Measurements from ENCODE around the gene OSBPL3.
"Not testable (repeated sequence)": the region's sequence is repeated elsewhere in the genome, so short reads cannot be mapped to it uniquely, and the experiment has no call there.

OSBPL3 gene

DNA sequence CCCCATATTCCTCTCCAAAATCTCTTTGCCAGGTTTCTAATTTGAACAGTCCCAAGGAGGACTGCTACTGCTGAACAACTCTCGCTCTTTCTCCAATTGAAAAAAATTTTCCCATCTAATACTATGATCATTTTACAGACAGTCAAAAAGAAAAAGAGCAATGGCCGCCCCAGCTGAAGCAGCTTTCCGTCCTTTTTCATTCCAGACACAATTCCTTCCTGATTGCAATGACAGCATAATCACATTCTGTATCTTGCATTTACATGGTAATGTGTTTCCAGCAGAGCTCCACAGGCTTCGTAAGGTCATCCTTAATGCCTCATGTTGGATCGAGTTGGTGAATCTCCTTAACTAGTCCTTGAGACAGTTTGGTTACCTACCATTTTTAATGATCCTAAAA, 177.7 kb downstream of the OSBPL3 start:
- Histone ChIP-seq H3K9me3 (ENCODE audit: control insufficient read depth, low read length) (no peaks in the 10 kb centered on the region), H3K36me3 (ENCODE audit: control insufficient read depth, insufficient read depth, low read length) (no peaks in the 10 kb centered on the region), H3K4me3 (ENCODE audit: low read length) (no peak overlapping the region), H3K27me3 (ENCODE audit: control insufficient read depth, insufficient read depth, low read length) (no peaks in the 10 kb centered on the region), H3K4me1 (ENCODE audit: control insufficient read depth, insufficient read depth, low read length) (no peaks in the 10 kb centered on the region), H3K9ac (ENCODE audit: low read length) (no peak overlapping the region)

GRCh38 chr7:24801883-24802282, 178.1 kb downstream of the OSBPL3 start:
- H3K36me3 ChIP-seq (ENCODE audit: control insufficient read depth, insufficient read depth, low read length) = no peaks in the 10 kb centered on the region
- H3K4me3 ChIP-seq (ENCODE audit: low read length) = no peak overlapping the region
- H3K4me1 ChIP-seq (ENCODE audit: control insufficient read depth, insufficient read depth, low read length) = no peaks in the 10 kb centered on the region
- H3K9ac ChIP-seq (ENCODE audit: low read length) = no peak overlapping the region
- no peaks in the 10 kb centered on the region for H3K27me3 ChIP-seq (ENCODE audit: control insufficient read depth, insufficient read depth, low read length)
- H3K9me3 ChIP-seq (ENCODE audit: control insufficient read depth, low read length) = no peaks in the 10 kb centered on the region

- no peaks in the 10 kb centered on the region for H3K36me3 ChIP-seq (ENCODE audit: control insufficient read depth, insufficient read depth, low read length)
Measured at GRCh38 chr7:24800667-24801066, 179.3 kb downstream of the OSBPL3 start.

DNA sequence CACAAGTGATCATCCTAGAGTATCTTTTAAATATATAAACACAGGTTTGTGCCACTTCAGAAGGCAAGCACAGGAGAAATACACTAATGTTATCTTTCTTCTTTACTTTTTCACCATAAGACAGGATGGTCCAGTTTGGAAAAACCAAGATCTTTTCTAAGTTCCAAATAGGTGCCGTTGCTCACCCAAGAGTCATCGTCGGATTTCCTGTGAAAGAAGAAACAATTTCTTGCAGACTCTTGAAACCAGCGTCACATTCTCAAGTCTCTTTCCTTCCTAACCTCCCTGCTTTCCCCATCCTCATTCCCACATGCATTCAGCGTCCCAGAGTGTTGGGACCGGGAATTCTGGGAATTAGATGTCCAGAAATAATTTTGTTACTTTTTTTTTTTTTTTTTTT, 179.9 kb downstream of the OSBPL3 start:
- no peaks in the 10 kb centered on the region for H3K36me3 ChIP-seq (ENCODE audit: control insufficient read depth, insufficient read depth, low read length)
- no peaks in the 10 kb centered on the region for H3K9me3 ChIP-seq (ENCODE audit: control insufficient read depth, low read length)
- no peaks in the 10 kb centered on the region for H3K27me3 ChIP-seq (ENCODE audit: control insufficient read depth, insufficient read depth, low read length)
- no peaks in the 10 kb centered on the region for H3K4me1 ChIP-seq (ENCODE audit: control insufficient read depth, insufficient read depth, low read length)
- H3K4me3 ChIP-seq (ENCODE audit: low read length) = no peak overlapping the region
- H3K9ac ChIP-seq (ENCODE audit: low read length) = no peak overlapping the region

More at GRCh38 chr7:24800667-24801066, 179.3 kb downstream of the OSBPL3 start:
- H3K9me3 ChIP-seq (ENCODE audit: control insufficient read depth, low read length) = no peaks in the 10 kb centered on the region
- H3K9ac ChIP-seq (ENCODE audit: low read length) = no peak overlapping the region
- no peak overlapping the region for H3K4me3 ChIP-seq (ENCODE audit: low read length)
- H3K4me1 ChIP-seq (ENCODE audit: control insufficient read depth, insufficient read depth, low read length) = no peaks in the 10 kb centered on the region
- no peaks in the 10 kb centered on the region for H3K27me3 ChIP-seq (ENCODE audit: control insufficient read depth, insufficient read depth, low read length)

DNA sequence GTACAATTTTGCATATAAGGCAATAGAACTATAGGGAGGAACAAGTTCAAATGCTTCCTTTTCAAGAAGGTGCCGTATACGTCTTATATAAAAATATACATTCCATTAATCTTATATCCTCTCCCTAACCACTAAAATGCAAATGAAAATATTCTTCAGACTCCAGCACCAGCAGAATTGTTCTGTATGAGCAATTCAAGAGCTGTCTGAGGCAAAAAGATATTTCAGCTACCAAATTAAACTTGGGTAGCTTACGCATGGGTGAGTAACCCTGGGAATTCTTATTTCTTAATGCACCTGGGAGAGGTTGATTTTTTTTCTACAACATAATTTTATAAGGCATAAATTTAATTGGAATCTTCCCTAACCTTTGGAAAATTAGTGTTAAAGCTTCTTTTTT, 180.5 kb downstream of the OSBPL3 start:
- H3K9ac ChIP-seq (ENCODE audit: low read length) = no peak overlapping the region
- no peaks in the 10 kb centered on the region for H3K4me1 ChIP-seq (ENCODE audit: control insufficient read depth, insufficient read depth, low read length)
- no peaks in the 10 kb centered on the region for H3K27me3 ChIP-seq (ENCODE audit: control insufficient read depth, insufficient read depth, low read length)
- H3K36me3 ChIP-seq (ENCODE audit: control insufficient read depth, insufficient read depth, low read length) = no peaks in the 10 kb centered on the region
- H3K9me3 ChIP-seq (ENCODE audit: control insufficient read depth, low read length) = no peaks in the 10 kb centered on the region
- H3K4me3 ChIP-seq (ENCODE audit: low read length) = no peak overlapping the region

DNA sequence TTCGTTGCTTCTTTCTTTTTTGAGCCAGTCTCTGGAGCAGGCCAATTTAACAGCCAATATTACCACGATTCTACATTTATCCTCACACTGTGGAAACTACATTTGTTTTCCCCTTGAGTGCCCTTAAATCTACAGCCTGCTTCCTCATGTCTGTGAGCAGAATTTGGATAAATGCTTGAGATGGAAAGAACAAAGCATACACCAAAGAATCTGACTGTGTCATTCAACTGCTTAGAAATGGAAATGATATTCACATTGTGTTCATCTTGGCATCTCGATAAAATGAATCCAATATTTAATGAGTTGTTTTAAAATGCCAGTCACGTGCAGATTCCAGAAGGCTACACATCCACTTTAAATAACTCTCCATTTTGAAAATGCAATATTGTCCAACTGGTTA, 181.7 kb downstream of the OSBPL3 start:
- Histone ChIP-seq H3K27me3 (ENCODE audit: control insufficient read depth, insufficient read depth, low read length) (no peaks in the 10 kb centered on the region), H3K4me3 (ENCODE audit: low read length) (no peak overlapping the region), H3K4me1 (ENCODE audit: control insufficient read depth, insufficient read depth, low read length) (no peaks in the 10 kb centered on the region), H3K9me3 (ENCODE audit: control insufficient read depth, low read length) (no peaks in the 10 kb centered on the region), H3K36me3 (ENCODE audit: control insufficient read depth, insufficient read depth, low read length) (no peaks in the 10 kb centered on the region), H3K9ac (ENCODE audit: low read length) (no peak overlapping the region)

DNA sequence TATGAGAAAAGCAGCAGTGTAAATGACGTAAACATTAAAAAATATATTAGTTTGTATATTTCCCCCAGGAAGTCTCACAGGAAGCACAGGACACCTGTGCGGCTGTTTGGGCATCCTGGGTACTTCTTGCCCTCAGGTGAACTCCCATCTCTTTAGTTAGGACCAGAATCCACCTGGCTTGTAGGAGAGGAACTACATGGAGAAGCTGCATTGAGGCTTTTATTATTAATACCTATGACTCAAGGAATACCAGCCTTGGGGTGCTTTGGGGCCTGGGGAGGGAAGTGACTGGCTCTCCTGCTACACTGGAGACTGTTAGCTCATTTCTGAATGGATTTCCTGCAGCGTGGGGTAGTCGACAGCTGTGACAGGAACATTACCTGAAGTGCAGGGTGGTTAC, 182.7 kb downstream of the OSBPL3 start:
- no peaks in the 10 kb centered on the region for H3K36me3 ChIP-seq (ENCODE audit: control insufficient read depth, insufficient read depth, low read length)
- H3K27me3 ChIP-seq (ENCODE audit: control insufficient read depth, insufficient read depth, low read length) = no peaks in the 10 kb centered on the region
- H3K9ac ChIP-seq (ENCODE audit: low read length) = no peak overlapping the region
- H3K4me1 ChIP-seq (ENCODE audit: control insufficient read depth, insufficient read depth, low read length) = no peaks in the 10 kb centered on the region
- H3K4me3 ChIP-seq (ENCODE audit: low read length) = no peak overlapping the region
- no peaks in the 10 kb centered on the region for H3K9me3 ChIP-seq (ENCODE audit: control insufficient read depth, low read length)

DNA sequence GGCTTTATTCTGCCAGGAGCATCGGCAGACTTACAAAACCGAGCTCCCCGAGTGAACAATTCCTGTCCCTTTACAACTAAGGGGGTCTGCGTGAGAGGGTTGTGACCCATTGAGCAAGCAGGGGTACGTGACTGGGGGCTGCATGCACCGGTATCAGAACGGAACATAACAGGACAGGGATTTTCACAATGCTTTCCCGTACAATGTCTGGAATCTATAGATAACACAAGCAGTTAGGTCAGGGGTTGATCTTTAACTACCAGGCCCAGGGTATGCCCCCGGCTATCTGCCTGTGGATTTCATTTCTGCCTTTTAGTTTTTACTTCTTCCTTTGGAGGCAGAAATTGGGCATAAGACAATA, 184.6 kb downstream of the OSBPL3 start:
- H3K36me3 ChIP-seq (ENCODE audit: control insufficient read depth, insufficient read depth, low read length) = no peaks in the 10 kb centered on the region
- H3K4me1 ChIP-seq (ENCODE audit: control insufficient read depth, insufficient read depth, low read length) = no peaks in the 10 kb centered on the region
- no peaks in the 10 kb centered on the region for H3K27me3 ChIP-seq (ENCODE audit: control insufficient read depth, insufficient read depth, low read length)
- no peaks in the 10 kb centered on the region for H3K9me3 ChIP-seq (ENCODE audit: control insufficient read depth, low read length)
- no peak overlapping the region for H3K4me3 ChIP-seq (ENCODE audit: low read length)
- H3K9ac ChIP-seq (ENCODE audit: low read length) = no peak overlapping the region

DNA sequence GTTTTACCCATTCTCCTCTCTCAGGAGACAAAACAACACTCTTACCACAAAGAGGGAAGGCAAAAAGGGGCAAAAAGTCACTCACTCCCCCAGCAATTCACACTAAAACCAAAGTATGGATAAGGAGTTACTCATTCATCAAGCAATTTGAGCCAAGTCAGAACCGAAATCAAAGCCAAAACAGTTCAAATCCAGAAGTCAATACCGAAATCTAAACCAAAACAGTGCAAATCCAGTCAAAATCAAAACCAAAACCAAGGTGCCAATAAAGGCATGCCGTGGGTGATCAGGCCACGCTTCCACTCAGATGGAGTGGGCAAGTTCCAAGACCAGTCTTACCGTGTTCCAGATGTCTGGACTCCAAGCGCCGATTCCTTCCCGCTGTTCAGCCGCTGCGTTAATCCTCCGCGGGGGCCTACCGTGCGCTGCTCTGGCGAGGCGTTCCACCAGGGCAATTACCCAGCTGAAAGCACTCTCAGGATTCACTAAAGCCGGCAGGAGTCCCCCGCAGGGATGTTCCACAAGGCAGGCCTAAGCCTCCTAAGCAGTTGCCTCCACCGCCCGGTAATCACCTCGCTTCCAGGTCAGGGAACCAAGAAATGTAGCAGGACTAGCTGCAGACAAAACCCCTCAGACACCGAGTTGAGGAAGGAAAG, 185.1 kb downstream of the OSBPL3 start:
- not testable (repeated sequence) for H3K9ac ChIP-seq (ENCODE audit: low read length); H3K4me3 ChIP-seq (ENCODE audit: low read length); H3K4me1 ChIP-seq (ENCODE audit: control insufficient read depth, insufficient read depth, low read length); H3K9me3 ChIP-seq (ENCODE audit: control insufficient read depth, low read length); H3K27me3 ChIP-seq (ENCODE audit: control insufficient read depth, insufficient read depth, low read length); H3K36me3 ChIP-seq (ENCODE audit: control insufficient read depth, insufficient read depth, low read length)

GRCh38 chr7:24793982-24794648, 185.9 kb downstream of the OSBPL3 start:
- Histone ChIP-seq H3K9me3 (ENCODE audit: control insufficient read depth, low read length) (no peaks in the 10 kb centered on the region), H3K4me3 (ENCODE audit: low read length) (no peak overlapping the region), H3K36me3 (ENCODE audit: control insufficient read depth, insufficient read depth, low read length) (no peaks in the 10 kb centered on the region), H3K27me3 (ENCODE audit: control insufficient read depth, insufficient read depth, low read length) (no peaks in the 10 kb centered on the region), H3K4me1 (ENCODE audit: control insufficient read depth, insufficient read depth, low read length) (no peaks in the 10 kb centered on the region), H3K9ac (ENCODE audit: low read length) (no peak overlapping the region)

DNA sequence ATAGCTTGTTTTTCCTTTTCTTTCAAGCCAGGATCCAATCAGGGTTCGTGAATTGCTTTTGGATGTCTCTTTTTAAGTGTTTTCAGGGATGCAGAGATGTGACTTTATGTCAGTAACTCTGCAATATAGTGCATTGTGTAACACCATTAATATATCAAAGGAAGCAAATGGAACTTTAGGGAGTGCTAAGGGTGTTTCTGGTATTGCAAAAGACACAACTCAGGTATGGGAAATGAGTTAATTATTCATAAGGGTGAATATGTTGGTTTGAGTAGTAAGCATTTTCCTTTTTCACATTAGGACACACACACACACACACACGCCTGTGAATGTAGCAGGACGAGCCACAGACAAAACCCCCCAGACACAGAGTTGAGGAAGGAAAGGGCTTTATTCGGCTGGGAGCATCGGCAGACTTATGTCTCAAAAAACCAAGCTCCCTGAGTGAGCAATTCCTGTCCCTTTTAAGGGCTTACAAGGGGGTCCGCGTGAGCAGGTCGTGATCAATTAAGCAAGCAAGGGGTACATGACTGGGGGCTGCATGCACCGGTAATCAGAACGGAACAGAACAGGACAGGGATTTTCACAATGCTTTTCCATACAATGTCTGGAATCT, 190.9 kb downstream of the OSBPL3 start:
- H3K9ac ChIP-seq (ENCODE audit: low read length) = no peak overlapping the region
- H3K4me1 ChIP-seq (ENCODE audit: control insufficient read depth, insufficient read depth, low read length) = no peaks in the 10 kb centered on the region
- no peaks in the 10 kb centered on the region for H3K27me3 ChIP-seq (ENCODE audit: control insufficient read depth, insufficient read depth, low read length)
- no peak overlapping the region for H3K4me3 ChIP-seq (ENCODE audit: low read length)
- H3K9me3 ChIP-seq (ENCODE audit: control insufficient read depth, low read length) = no peaks in the 10 kb centered on the region
- no peaks in the 10 kb centered on the region for H3K36me3 ChIP-seq (ENCODE audit: control insufficient read depth, insufficient read depth, low read length)

- no peaks in the 10 kb centered on the region for H3K36me3 ChIP-seq (ENCODE audit: control insufficient read depth, insufficient read depth, low read length)
- no peaks in the 10 kb centered on the region for H3K4me1 ChIP-seq (ENCODE audit: control insufficient read depth, insufficient read depth, low read length)
- no peaks in the 10 kb centered on the region for H3K9me3 ChIP-seq (ENCODE audit: control insufficient read depth, low read length)
- no peak overlapping the region for H3K9ac ChIP-seq (ENCODE audit: low read length)
- H3K27me3 ChIP-seq (ENCODE audit: control insufficient read depth, insufficient read depth, low read length) = no peaks in the 10 kb centered on the region
- no peak overlapping the region for H3K4me3 ChIP-seq (ENCODE audit: low read length)
Measured at GRCh38 chr7:24788075-24788474, 191.9 kb downstream of the OSBPL3 start.

Data from mucosa of stomach (tissue), 1 donor.